GM12874 (cell line): ENCODE data around the gene FAM50A.

Source experiments
- TF ChIP-seq, protein P1 (sequence below): IDR thresholded peaks from 2 replicates; pipeline ENCODE4 v1.5.1; 2011; ENCODE audit warnings: low read depth, mild to moderate bottlenecking, control low read depth, low read length, moderate library complexity; ENCODE audit not compliant: insufficient read depth

The FAM50A gene

DNA sequence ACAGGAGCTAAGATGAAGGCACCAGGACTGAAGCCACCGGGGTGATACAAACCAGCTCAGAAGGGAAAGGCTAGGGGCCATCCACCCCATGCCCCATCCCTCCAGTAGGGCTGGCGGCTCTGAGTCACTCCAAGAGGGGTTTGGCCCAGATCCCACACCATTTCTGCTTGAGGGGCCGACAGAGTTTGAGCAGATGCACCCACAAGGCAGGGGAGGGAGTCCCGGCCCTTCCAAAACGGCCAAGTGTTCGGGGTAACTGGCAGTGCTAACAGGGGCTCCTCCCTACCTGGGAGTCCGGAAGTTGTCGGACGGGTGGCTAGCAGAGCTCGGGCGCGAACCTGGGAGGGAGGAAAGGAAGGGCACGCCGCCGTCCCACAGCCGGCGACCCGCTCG lies 46.1 kb downstream of the FAM50A start:
- TF ChIP-seq, protein P1, sequence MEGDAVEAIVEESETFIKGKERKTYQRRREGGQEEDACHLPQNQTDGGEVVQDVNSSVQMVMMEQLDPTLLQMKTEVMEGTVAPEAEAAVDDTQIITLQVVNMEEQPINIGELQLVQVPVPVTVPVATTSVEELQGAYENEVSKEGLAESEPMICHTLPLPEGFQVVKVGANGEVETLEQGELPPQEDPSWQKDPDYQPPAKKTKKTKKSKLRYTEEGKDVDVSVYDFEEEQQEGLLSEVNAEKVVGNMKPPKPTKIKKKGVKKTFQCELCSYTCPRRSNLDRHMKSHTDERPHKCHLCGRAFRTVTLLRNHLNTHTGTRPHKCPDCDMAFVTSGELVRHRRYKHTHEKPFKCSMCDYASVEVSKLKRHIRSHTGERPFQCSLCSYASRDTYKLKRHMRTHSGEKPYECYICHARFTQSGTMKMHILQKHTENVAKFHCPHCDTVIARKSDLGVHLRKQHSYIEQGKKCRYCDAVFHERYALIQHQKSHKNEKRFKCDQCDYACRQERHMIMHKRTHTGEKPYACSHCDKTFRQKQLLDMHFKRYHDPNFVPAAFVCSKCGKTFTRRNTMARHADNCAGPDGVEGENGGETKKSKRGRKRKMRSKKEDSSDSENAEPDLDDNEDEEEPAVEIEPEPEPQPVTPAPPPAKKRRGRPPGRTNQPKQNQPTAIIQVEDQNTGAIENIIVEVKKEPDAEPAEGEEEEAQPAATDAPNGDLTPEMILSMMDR, result no peak

DNA sequence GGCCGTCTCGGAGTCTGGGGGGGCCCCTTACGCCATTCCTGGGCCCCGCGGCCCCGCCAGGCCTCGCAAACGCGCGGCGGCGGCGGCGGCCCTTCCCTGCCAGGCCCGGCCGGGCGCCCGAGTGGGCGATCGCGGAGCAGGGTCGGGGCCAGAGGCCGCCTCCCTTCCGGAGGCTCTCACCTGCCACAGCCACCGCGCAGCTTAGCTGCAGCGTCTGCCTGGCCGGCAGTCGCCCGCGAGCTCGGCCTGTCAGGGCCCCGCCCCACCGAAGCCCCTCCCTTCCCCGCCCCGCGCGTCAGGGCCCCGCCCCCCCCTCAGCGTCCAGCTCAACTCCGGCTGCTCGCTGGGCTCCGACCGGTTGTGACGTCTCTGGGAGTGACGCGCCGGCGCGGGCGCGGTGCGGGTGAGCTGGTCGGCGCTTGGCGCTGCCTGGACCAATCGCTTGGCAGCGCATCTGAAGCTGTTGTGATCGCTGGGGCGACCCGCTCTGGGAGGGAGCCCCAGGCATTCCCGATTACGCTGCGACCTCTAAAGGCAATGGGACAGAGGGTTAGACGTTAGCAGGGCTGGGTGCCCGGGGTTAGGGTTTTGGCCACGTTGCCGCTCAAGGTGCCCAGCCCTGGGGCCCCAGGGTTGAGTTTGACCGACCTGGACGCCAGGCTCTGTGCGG lies 46.6 kb downstream of the FAM50A start, which contains the start of gene SLC10A3:
Gene SLC10A3, minus strand, starts transcription at position 216 of the 670 bp plus-strand sequence. CDS start 1,689 bp downstream, outside the sequence.
- TF ChIP-seq, protein P1, result no peak

DNA sequence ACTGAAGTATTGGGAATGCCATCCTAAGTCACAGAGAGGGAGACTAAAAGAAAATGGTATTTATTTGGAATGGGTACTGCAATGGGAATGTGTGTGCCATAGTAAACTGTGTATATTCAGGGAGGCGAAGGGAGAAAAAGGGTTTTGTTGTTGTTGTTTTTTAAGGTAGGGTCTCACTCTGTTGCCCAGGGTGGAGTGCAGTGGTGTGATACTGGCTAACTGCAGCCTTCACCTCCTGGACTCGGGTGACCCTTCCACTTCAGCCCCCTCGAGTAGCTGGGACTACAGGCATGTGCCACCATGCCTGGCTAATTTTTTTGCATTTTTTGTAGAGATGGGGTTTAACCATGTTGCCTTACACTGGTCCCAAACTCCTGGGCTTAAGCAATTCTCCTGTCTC lies 50.8 kb downstream of the FAM50A start:
- TF ChIP-seq, protein P1, result no peak

DNA sequence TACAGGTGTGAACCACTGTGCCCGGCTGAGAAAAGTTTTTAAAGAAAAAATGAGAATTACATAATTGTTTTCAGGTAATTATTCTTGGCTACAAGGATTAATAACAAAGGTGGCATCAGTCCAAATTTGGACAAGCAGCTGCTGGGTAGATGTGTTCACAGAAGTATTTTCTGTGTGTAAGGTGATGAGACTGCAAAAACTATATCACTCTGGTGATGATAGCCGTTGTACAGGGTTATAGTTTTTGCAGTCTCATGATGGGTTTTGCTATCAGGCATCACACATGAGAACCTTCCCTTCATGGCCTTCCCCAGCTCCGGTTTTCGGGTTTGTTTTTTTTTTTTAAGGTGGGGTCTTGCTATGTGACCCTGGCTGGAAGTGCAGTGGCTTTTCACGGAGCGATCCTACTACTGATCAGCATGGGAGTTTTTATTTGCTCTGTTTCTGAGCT lies 51.6 kb downstream of the FAM50A start:
- TF ChIP-seq, protein P1, result no peak
